Thyroid gland (tissue), 4 donors: ENCODE results near the gene NPFF.

ENCODE experiments used
- CTCF ChIP-seq, 6 experiments: fragments of 200-600 bp in 3 of 6; fragments of 450-650 bp in 3 of 6; sonication (generic) in 3 of 6; IDR thresholded peaks; one replicate each; pipeline ENCODE4 v1.5.1; 2016 to 2019; ENCODE audit warnings: antibody characterized with exemption in 6 of 6, mild to moderate bottlenecking in 2 of 6, inconsistent platforms in 1 of 6, moderate library complexity in 1 of 6
- POLR2A ChIP-seq, 2 donors: fragments of 450-650 bp; IDR thresholded peaks; one replicate each; pipeline ENCODE4 v1.6.1; 2017; ENCODE audit warnings: antibody characterized with exemption in 2 of 2, mild to moderate bottlenecking in 2 of 2, moderate library complexity in 1 of 2

GRCh38 chr12:53507603-53507885 lies 260 bp upstream of the NPFF start:
- no peak for TF ChIP-seq CTCF (IDR thresholded peaks at IDR 0.05)
- no peak for TF ChIP-seq POLR2A (IDR thresholded peaks at IDR 0.05)
